GDM1 (cell line): Measurements from ENCODE around the gene SLC19A3.
"Not testable (repeated sequence)": the region's sequence is repeated elsewhere in the genome, so short reads cannot be mapped to it uniquely, and the experiment has no call there.

Experiments
- DNase-seq: peaks from one replicate; lab custom pipeline; 2025; lab: John Stamatoyannopoulos, UW

The SLC19A3 gene

DNA sequence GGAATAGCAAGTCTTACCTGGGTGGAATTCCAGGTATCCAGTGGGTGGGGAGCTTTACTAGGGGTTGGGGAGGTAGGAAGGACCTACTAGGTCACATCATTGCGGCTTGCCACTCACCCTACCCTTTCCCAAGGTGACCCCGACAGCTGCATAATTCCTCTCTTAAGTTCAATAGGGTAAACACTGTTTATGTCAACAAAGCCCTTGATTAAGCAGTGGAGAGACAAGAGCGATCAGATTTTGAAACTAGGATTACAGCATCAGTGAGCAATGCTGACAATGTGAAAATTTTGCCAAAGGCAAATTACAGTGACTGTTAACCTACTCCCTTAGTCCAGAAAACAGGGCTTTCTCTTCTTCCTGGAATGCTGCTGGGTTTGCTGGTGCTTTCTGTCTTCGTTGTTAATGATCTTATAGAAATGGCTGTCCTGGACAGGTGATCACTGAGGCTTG lies 14.5 kb downstream of the SLC19A3 start:
- no peak for DNase-seq

DNA sequence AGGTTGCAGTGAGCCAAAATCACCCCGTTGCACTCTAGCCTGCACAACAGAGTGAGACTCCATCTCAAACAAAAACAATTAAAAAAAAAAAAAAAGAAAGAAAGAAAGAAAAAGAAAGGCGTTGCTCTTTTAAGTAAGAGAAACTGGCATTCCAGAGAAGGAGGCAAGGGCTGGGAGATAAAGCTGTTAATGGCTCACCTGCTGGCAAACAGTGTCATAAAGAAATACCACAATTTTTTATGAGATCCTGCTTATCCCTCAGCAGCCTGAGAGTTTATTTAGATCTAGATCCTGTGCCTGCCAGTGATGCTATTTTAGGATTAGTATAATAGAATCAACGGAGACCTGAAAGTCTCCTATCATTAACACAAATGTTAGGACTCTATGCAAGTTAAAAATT lies 16.3 kb downstream of the SLC19A3 start:
- no peak for DNase-seq

DNA sequence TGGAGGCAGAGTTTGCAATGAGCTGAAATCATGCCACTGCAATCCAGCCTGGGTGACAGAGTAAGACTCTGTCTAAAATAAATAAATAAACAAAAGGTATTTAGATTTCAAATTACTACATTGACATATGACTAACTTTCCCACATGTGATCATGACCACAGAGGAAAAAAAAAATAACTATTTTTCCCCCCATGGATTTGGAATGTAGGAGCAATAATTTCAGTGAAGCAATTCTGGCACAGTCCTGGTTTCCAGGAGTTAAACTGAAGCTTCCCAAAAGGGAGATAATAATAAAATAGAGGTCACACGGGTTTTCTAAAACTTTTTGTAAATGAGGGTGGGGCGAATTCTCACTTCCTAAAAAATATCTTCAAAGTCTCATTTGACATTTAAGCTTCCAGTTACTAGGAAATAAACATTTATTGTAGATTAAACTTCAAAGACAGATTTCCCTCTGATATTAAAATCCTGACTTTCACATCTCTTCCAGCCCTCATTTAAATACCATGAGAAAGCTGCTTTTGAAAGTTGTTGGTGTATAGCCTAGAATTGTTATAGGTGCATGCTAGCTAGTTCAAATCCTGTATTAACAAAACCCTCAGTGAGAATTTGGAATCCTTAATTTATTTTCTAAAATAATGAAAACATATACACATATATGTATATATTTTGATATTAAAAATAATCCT lies 20.7 kb downstream of the SLC19A3 start:
- DNase-seq, result no peak

DNA sequence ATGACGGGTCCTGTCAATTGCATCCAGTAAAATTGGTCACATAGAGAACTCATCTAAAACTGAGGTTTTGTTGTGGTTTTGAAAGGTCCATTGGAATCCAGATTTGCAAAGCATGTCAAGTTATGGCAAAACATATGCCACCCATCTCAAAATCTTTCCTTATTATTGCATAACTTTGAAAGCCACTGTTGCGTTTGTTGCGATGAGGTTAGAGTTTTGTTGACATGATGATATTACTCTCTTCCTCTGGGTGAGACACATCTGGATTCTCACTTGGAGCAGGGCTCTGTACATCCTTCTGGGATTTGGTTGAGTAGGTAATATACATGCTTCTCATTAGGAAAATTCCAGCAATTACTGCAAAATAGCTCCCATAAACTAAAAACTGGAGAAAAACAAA lies 30.6 kb downstream of the SLC19A3 start:
- no peak for DNase-seq

DNA sequence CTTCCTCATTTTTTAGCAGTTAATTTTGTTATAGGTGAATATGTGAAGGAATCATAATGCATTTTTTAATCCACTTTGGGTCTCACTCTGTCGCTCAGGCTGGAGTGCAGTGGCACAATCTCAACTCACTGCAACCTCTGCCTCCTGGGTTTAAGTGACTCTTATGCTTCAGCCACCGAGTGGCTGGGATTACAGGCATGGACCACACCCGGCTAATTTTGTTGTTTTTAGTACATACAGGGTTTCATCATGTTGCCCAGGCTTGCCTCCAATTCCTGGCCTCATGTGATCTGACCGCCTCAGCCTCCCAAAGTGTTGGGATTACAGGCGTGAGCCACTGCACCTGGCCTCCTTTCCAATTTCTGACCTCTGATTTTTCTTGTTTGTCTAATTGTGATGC lies 33.6 kb downstream of the SLC19A3 start:
- DNase-seq, result no peak

DNA sequence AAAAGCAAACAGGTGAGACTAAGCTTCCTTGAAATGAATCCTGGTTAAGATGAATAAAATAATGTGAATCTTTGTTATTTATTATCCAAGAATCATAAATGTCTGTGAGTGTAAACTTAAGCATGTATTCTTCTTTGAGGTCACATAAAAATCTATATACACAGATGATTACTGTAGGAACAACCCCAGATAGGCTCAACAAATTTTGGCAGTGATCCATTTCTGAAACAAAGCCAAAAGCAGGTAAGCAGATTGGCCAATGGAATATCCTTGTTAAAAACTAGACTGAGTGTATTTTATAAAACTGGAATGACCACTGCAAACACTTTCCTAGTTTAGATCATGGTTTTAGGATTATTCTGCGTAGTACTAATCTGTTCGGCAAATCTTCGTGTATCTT lies 39.9 kb downstream of the SLC19A3 start:
- DNase-seq, result no peak

DNA sequence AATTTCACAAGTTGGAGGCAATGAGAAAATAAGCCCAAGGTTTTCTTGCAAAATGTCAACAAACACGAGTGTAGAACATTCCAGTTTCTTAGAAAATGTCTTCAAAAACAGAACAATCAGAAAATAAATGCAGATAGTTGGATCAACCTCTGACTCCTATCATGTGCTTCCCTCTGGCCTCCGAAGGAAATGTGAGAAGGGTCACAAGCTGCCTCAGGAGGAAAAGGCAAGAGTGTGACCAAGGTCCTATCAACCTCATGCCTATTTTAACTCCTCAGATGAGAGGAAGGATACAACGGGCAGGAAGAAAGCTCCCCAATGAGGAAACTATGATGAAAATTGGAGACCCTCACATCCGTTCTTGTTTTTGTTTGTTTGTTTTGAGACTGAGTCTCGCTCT lies 43.3 kb downstream of the SLC19A3 start:
- DNase-seq, result no peak

DNA sequence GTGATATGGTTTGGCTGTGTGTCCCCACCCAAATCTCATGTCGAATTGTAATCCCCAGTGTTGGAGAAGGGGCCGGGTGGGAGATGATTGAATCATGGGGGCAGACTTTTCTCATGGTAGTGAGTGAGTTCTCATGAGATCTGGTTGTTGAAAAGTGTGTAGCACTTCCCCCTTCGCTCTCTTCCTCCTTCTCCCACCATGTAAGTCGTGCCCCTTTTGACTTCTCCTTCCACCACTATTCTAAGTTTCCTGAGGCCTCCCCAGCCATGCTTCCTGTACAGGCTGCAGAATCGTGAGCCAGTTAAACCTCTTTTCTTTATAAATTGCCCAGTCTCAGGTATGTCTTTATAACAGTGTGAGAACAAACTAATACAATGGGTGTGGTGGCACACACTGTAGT lies 44.2 kb downstream of the SLC19A3 start:
- DNase-seq, result peak; percentile 15

DNA sequence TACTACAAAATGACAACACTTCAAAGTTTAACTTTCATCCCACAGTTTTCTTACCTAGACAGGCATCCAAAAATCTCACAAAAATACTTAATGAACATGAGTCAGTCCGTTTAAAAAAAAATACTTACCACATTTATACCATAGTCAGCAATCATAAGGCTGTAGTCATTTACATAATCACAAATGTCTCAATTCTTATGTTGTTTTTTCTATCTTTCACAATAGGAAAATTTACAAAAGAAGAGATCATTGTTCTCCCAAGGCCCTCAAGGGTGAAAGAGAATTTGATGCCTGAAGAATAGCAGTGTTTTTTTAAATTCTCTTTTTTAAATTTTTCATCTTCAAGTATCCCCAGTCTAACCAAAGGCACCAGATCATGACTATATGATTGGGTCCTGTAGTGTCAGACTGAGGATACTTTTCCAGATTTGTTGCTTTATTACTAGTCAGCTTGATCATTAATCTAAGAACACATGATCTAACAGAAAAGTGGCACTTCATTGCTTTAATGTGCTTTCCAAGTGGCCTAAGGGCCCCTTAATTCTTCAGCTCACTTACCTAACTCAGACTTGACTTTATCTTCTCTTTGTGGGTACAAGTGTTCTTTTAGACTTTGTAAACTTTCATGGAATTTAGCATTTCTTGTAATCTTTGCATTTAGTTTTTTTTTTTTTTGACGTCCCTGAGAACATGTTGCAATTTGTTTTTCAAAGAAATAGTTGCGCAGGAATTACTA lies 46.5 kb downstream of the SLC19A3 start:
- no peak for DNase-seq

DNA sequence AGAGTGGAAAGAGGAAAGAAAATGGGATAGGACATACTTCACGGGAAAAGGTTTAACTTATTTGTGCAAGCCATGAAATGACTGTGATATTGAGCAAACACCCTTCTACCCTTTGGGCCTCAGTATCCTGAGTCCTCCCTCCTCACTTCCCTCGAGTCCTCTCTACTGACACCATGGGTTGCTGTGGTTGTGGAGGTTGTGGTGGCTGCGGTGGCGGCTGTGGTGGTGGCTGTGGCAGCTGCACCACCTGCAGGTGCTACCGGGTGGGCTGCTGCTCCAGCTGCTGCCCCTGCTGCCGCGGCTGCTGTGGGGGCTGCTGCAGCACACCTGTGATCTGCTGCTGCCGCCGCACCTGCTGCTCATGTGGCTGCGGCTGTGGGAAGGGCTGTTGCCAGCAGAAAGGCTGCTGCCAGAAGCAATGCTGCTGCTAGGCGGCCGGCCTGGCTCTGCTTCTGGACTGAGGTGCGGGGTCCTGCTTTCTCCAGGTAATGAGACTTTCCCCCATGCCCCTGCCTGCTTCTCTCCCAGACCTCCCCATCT lies 51.1 kb downstream of the SLC19A3 start, which contains the start of gene SCYGR5:
TSS of gene SCYGR5 (plus strand) at position 174 of the 540 bp plus-strand sequence. CDS start at position 174, 0 bp downstream.
- not testable (repeated sequence) for DNase-seq

DNA sequence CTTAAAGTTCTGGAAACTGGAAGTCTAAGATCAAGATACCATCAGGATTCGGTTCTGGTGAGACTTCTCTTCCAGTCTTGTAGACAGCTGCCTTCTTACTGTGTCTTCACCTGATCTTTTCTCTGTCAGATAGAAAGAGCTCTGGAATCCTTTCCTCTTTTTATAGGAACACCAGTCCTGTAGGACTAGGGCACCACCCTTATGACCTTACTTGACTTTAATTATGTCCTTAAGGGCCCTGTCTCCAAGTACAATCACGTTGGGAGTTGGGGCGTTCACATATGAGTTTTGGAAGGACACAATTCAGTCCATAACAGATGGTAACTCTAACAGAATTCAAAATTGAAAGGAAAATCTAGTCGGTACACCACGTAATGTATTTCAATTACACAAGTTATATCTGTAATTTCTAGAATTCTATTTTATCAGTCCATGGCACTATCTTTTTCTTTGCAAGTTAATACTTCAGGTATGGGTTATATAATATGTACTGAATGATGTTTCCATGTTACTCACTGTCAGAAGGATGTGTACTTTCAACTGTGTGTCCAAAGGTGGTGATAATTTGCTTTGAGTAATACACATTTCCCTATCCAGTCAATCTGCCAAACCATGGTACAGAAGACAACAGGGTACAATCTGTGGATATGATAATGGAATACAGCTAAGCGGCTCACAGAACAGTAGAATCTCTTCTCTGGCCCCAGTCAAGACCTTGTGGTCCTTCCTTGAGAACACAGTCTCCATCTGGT lies 52.5 kb downstream of the SLC19A3 start:
- DNase-seq, result no peak

DNA sequence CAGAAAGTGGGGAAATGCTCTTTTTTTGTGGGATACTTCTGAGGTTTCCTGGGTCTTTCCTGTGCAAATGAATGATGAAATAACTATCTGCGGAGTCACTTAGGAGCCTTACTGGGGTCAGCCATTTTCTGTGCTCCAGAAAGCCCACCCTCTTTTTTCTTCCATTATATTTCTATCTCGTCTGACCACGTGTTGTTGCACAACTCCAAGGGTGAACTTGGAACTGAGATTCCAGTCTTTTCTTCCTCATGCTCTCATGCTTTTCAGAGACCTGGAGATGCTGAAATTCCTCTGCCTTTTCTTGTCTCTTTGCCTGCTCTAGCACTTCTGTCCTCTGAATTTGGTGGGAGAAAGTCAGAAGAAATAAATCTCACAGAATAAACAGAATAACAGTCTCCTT lies 56.0 kb downstream of the SLC19A3 start:
- DNase-seq, result no peak

DNA sequence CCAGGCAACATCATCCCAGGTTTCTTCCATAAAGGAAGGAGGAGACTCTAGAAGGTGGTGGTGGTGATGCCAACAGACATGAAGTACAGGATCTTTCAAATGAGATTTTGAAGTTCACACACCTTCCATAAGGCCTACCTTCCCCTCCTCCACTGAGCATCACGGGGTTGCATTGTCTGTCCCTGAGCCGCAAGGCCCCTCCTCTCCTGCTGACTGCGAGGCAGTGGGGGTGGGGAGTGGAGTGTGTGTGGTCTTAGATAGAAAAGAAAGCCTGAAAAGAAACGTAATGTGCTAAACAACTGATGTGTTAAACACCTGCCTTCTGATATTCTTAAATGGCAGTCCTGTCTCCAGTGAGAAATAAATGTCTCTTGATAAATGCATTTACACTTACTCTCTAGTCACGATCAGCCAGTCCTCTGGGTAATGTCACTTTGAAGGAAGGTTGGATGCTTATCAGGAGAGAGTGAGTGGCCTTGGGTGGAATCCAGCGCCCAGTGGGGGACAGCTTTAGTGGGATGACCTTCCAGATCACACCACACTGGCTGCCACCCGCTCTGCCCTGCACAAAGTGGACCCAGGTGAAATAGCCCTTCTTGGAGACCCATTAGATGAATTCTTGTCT lies 56.7 kb downstream of the SLC19A3 start:
- no peak for DNase-seq

DNA sequence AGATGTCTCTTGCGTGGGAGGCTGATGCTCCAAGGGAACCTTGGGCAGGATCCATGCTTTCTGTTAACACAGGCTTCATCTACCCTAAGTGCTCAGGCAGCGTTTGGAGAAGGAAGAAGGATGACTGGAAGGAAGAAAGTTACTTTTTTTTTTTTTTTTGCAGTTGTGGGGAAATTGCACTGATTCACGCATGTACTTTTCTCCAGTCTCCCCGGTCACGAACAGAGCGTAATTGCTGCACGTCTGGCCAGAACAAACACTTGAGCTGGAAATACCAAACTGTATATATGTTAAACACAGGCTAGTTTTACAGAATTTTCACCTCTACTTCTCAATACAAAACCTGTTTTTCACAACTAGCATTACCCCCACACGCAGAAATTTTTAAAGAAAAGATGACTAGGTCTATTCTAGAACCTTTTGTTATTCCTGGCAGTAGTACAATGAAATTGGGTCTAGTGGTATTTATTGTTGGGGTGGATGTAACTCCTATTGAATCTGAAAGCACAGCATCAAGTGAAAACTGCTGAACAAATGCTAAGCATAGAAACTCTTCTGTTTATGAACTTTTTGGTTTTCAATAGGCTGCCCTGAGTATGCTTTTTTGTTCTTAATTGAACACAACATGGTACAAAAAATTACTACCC lies 60.5 kb downstream of the SLC19A3 start:
- no peak for DNase-seq

DNA sequence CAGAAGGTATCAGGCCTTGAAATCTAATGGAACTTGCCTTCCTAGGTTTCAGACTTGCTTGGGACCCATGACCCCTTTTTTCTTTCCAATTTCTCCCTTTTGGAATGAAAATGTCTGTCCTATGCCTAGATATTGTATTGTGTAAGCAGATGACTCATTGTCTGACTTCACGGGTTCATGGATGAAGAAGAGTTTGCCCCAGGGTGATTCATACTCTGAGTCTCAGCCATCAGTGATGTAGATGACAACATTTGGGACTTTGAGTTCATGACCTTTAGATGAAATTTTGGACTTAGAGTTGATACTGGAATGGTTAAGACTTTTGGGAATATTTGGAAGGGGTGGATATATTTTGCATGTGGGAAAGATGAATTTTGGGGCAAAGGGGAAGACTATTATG lies 62.4 kb downstream of the SLC19A3 start:
- no peak for DNase-seq

DNA sequence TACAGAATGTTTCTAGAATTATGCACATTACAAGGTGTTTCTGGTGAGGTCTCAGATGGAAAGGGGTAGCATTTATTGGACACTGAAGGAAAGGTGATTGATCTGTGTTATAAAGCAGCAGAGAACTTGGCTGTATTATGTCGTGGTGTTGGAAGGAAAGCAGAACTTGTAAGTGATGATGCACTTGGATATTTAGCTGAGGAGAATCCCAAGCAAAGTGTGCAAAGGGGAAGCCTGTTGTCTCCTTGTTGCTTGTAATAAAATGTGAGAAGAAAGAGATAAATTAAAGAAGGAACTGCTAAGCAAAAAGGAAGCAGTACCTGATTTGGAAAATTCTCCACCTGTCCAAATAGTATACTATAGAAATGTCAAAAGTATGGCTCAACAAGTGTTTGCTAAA lies 63.4 kb downstream of the SLC19A3 start:
- no peak for DNase-seq

DNA sequence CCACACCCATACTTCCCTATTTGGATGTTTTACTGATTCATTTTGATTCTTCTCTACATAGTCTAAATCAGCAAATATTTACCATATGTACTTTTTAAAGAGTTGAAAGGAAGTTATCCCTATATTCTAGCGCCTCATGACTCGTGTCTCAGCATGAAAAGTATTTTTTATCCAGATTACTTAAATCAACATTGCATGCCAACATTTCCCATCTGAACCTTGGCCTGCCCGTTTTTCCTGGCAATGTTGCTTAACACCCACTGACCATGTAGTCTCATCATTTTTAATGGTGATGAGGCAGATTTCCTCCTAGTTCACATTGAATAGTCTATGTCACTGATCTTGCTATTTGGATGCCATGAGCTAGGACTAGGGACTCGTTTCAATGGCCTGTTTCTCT lies 64.4 kb downstream of the SLC19A3 start:
- DNase-seq, result no peak

DNA sequence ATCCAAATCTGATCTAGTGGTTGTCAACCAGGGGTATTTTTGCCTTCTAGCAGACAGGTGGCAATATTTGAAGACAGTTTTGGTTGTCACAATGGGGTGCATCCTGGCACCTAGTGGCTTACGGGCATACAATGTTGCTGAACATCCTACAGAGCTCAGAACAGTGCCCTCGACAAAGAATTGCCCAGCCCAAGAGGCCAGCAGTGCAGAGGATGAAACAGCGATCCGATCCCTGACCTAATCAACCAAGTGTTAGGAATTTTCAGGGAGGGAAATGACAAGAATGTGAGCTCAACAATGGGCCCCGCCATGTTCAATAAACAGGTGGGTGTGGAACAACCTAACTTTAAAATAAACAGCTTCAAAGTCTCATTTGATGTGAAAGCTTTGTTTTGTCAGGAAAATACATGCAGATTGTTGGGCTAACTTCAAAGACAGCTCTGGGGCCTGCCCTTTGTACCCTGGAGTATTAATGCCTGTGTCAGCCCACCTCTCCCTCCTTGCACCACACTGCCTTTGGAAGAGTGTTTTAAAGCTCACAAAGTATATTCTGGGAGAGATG lies 73.8 kb downstream of the SLC19A3 start:
- DNase-seq, result no peak

DNA sequence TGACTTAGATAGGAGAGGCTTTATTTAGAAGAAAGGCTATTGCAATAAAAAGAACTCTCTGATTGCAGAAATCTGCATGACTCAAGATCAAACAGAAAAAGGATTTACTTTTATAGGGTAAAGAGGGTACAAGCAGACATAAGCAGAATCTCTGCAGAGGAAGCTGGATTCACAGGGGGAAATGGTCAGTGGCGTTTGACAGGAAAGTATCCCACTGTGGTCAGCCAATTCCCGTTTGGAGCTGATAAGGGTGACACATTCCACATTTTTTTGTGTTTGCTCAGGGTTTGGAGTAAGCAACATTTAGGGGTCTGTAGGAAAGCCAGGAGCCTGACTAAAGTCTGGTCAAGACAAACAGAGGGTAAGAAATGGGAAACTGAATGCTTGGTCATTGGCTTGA lies 75.2 kb downstream of the SLC19A3 start:
- no peak for DNase-seq

DNA sequence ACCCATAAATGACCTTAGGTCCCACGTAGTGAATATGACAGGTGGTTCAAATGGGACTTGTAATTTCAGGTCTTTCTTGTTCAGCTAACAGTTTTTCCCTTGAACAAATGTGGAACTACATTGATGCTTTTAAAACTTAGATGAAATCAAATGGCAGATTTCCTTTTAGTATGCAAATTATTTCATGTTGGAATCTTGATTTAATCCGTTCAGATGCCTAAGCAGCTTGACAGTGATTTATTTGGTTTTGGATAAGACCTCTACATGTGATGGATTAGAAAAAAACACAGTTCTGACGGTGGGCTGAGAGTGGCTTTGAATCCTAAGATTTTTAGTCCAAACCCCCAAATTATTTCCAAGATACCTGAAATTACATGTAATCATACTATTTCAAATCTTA lies 83.6 kb downstream of the SLC19A3 start:
- DNase-seq, result no peak
